Activated CD8-positive, alpha-beta T cell treated with anti-CD3 and anti-CD28 coated beads for 36 hours (primary cell): ENCODE data around the gene CNPY3. TPM values are rescaled to one million over a fixed set of nuclear protein-coding genes. Genes with fewer than 3 reads are reported as not detected.

ENCODE experiments used
- total RNA-seq, 2 experiments: library from RNA; stranded (reverse); gene quantifications; one replicate each; pipeline ENCODE4 v1.2.3, GENCODE V29; 2021

CNPY3 gene
- total RNA-seq, 2 experiments from 2014 or later = 46.2 to 46.8 TPM

Other genes with a start within 250 kb of the CNPY3 start
- not detected for gene PRPH2, start 206.9 kb upstream of the CNPY3 start, total RNA-seq
- gene TBCC, start 183.4 kb upstream of the CNPY3 start, total RNA-seq = 10 to 100 TPM; 16.0 to 16.3 TPM
- gene BICRAL, start 147.4 kb upstream of the CNPY3 start, total RNA-seq = 1 to 10 TPM; 9.7 to 9.8 TPM
- gene RPL7L1, start 49.9 kb upstream of the CNPY3 start, total RNA-seq = 100 to 1,000 TPM; 135 to 137 TPM
- gene PTCRA, start 13.4 kb upstream of the CNPY3 start, total RNA-seq = not detected
- gene GNMT, start 31.3 kb downstream of the CNPY3 start, total RNA-seq = under 1 TPM; 0.25 to 0.38 TPM
- 1 to 10 TPM; 7.3 to 9.0 TPM for gene PEX6, start 49.7 kb downstream of the CNPY3 start, total RNA-seq
- gene PPP2R5D, start 55.1 kb downstream of the CNPY3 start, total RNA-seq = 10 to 100 TPM; 41.6 to 47.5 TPM
- gene MEA1, start 84.5 kb downstream of the CNPY3 start, total RNA-seq = 10 to 100 TPM; 84.8 to 92.3 TPM
- gene KLHDC3, start 84.8 kb downstream of the CNPY3 start, total RNA-seq = 10 to 100 TPM; 58.6 to 64.0 TPM
- 10 to 100 TPM; 47.9 to 48.0 TPM for gene RRP36, start 92.1 kb downstream of the CNPY3 start, total RNA-seq
- 10 to 100 TPM; 13.9 TPM for gene CUL7, start 124.4 kb downstream of the CNPY3 start, total RNA-seq
- gene MRPL2, start 130.0 kb downstream of the CNPY3 start, total RNA-seq = 100 to 1,000 TPM; 108 TPM
- 10 to 100 TPM; 10.6 to 11.5 TPM for gene KLC4, start 130.2 kb downstream of the CNPY3 start, total RNA-seq
- 1 to 10 TPM; 3.8 to 4.1 TPM for gene PTK7, start 146.8 kb downstream of the CNPY3 start, total RNA-seq
- 10 to 100 TPM; 34.5 to 35.4 TPM for gene SRF, start 241.8 kb downstream of the CNPY3 start, total RNA-seq